ENCODE data around the gene APOC1.

APOC1 gene

DNA sequence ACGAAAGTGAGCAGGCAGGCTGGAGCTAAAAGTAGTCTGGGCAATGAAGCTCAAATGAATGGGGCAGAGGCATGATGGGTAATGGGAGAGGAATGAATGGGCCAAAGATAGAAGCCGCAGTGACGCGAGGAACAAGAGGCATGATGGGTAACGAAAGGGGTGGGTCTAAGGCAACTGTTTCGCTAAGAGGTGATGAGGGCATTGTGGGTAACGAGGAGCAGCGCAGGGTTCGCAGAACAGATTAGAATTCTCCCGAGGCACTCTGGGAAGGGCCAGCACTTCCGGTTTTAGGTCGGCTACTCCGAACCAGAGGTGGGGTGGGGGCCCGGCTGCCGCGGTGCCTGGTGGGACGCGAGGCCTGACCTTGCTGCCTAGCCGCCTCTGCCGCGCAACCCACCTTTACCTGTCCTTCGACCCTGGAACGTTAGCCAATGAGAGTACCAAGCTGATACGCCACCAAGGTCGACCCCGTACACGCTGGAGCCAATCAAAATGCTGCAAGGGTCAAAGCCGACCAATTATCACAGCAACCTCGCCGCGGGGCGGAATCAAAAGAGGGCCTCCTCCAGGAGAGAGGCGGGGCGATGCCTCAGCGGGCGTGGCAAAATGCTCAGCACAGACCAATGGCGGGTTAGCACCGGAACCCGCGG is 23.9 kb upstream of the APOC1 start:
- Histone ChIP-seq H3K18ac (ENCODE audit: low read length) (no peak overlapping the region), H3K9ac (ENCODE audit: low read length) (no peak overlapping the region), H3K4me1 (ENCODE audit: control insufficient read depth in 1 of 2, insufficient read depth in 2 of 2, low read length in 2 of 2) (peaks cover 10 to 15% of the 10 kb centered on the region in 2 experiments), H3K79me2 (ENCODE audit: control insufficient read depth, insufficient read depth, low read length, poor library complexity) (peaks cover 12% of the 10 kb centered on the region), H3K14ac (ENCODE audit: low read length) (no peak overlapping the region), H3K27ac (ENCODE audit: low read depth, low read length) (peak overlapping the region; percentile 50), H4K91ac (ENCODE audit: low read depth, low read length) (peak overlapping the region; percentile 5), H4K12ac (ENCODE audit: low read depth, low read length) (no peak overlapping the region), H2BK5ac (ENCODE audit: low read depth, low read length, poor library complexity) (no peak overlapping the region), H2BK12ac (ENCODE audit: low read length) (no peak overlapping the region), H3K4me2 (ENCODE audit: low read length) (peak overlapping the region; percentile 71), H4K8ac (ENCODE audit: low read depth, low read length) (no peak overlapping the region), H3K9me3 (ENCODE audit: insufficient read depth, low read depth, low read length) (peaks cover 2% of the 10 kb centered on the region), H3K23ac (ENCODE audit: low read length) (no peak overlapping the region), H3K4ac (ENCODE audit: low read depth, low read length) (no peak overlapping the region), H3K36me3 (ENCODE audit: control insufficient read depth in 1 of 2, insufficient read depth in 2 of 2, low read length in 2 of 2) (peaks cover 57 to 58% of the 10 kb centered on the region in 2 experiments), H3K79me1 (ENCODE audit: low read length) (peaks cover 7% of the 10 kb centered on the region), H3K4me3 (ENCODE audit: low read depth, low read length) (no peak overlapping the region), H2BK120ac (ENCODE audit: insufficient read depth, low read length, poor library complexity) (no peak overlapping the region), H3K27me3 (ENCODE audit: insufficient read depth, low read length) (no peaks in the 10 kb centered on the region), H2AFZ (ENCODE audit: insufficient read depth, low read length, poor library complexity) (no peak overlapping the region), H2AK5ac (ENCODE audit: low read length) (no peak overlapping the region)
- DNase-seq: peak; percentile 100
- no CpG with 5 or more reads among the region's 40 CpGs for WGBS (ENCODE audit: extremely low coverage, insufficient coverage, insufficient read length)

DNA sequence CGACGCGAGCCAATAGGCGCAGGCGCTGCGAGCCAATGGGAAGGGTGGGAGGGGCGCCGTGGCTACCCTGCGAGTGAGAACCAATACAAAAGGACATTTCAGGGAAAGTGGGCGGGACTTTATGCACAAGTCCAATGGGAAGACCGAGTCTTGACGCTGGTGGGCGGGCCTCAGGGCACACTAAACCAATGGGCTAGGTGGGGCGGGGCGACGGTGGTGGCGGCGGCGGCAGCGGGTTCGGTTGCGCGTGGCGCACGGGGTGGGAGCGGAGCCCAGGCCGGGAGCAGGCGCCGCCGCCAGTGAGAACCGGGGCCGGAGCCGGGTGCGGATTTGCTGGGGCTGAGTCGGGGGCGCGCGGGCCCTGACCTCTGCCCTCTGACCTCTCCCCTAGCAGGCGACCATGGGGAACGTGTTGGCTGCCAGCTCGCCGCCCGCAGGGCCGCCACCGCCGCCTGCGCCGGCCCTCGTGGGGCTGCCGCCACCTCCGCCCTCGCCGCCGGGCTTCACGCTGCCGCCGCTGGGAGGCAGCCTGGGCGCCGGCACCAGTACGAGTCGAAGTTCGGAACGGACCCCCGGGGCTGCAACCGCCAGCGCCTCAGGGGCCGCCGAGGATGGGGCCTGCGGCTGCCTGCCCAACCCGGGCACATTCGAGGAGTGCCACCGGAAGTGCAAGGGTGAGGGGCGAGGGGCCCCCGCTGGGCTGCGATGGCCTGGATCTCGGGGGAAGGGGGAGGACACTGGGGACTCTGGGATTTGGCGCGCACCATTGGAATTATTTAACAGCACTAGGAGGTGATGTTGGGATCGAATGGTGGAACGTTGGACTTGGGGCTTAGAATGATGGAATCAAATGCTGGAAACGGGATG is 23.2 kb upstream of the APOC1 start, which contains the start of gene TOMM40:
TOMM40 (plus strand) TSS at position 239 of the 867 bp plus-strand sequence; CDS start at position 401, 162 bp downstream.
- Histone ChIP-seq H4K8ac (ENCODE audit: low read depth, low read length) (peak within 1 kb of the TSS; percentile 94), H3K4me3 (ENCODE audit: low read depth, low read length) (peak within 1 kb of the TSS; percentile 93), H2BK120ac (ENCODE audit: insufficient read depth, low read length, poor library complexity) (peak within 1 kb of the TSS; percentile 49), H4K91ac (ENCODE audit: low read depth, low read length) (peak within 1 kb of the TSS; percentile 70), H3K79me2 (ENCODE audit: control insufficient read depth, insufficient read depth, low read length, poor library complexity) (peaks cover 12% of the 10 kb centered on the region), H3K36me3 (ENCODE audit: control insufficient read depth in 1 of 2, insufficient read depth in 2 of 2, low read length in 2 of 2) (peaks cover 58 to 59% of the 10 kb centered on the region in 2 experiments), H3K4me2 (ENCODE audit: low read length) (peak within 1 kb of the TSS; percentile 71), H3K4me1 (ENCODE audit: control insufficient read depth in 1 of 2, insufficient read depth in 2 of 2, low read length in 2 of 2) (peaks cover 6 to 10% of the 10 kb centered on the region in 2 experiments), H4K12ac (ENCODE audit: low read depth, low read length) (peak within 1 kb of the TSS; percentile 85), H3K27me3 (ENCODE audit: insufficient read depth, low read length) (no peaks in the 10 kb centered on the region), H2AFZ (ENCODE audit: insufficient read depth, low read length, poor library complexity) (peak within 1 kb of the TSS; percentile 78), H3K27ac (ENCODE audit: low read depth, low read length) (peak within 1 kb of the TSS; percentile 50), H3K14ac (ENCODE audit: low read length) (peak within 1 kb of the TSS; percentile 84), H3K23ac (ENCODE audit: low read length) (no peak within 1 kb of the TSS), H2AK5ac (ENCODE audit: low read length) (no peak within 1 kb of the TSS), H2BK5ac (ENCODE audit: low read depth, low read length, poor library complexity) (peak within 1 kb of the TSS; percentile 61), H2BK12ac (ENCODE audit: low read length) (no peak within 1 kb of the TSS), H3K4ac (ENCODE audit: low read depth, low read length) (peak within 1 kb of the TSS; percentile 84), H3K9me3 (ENCODE audit: insufficient read depth, low read depth, low read length) (peaks cover 2% of the 10 kb centered on the region), H3K9ac (ENCODE audit: low read length) (peak within 1 kb of the TSS; percentile 51), H3K79me1 (ENCODE audit: low read length) (peaks cover 5% of the 10 kb centered on the region), H3K18ac (ENCODE audit: low read length) (peak within 1 kb of the TSS; percentile 74)
- no CpG with 5 or more reads among the region's 81 CpGs for WGBS (ENCODE audit: extremely low coverage, insufficient coverage, insufficient read length)
- no peak for DNase-seq

DNA sequence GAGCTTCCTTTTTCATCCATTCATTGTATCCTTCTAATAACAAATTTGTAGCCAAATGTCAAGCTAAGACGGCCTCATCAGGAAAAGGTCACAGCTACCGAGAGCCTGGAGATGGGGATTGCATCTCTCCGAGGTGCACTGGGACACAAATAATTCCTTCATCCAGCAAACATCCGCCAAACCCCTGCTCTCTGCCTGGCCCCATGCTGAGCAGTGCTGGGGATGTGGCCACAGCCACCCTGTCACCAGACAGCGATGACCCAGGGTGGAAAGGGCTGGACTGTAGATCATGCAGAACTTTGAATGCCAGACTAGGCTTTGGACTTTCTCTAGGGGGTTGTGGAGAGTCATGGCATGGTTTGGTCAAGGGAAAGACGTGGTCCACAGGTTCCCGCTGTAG is 21.5 kb upstream of the APOC1 start:
- Histone ChIP-seq H4K91ac (ENCODE audit: low read depth, low read length) (no peak overlapping the region), H3K18ac (ENCODE audit: low read length) (no peak overlapping the region), H3K14ac (ENCODE audit: low read length) (no peak overlapping the region), H2BK120ac (ENCODE audit: insufficient read depth, low read length, poor library complexity) (no peak overlapping the region), H2BK12ac (ENCODE audit: low read length) (no peak overlapping the region), H2AK5ac (ENCODE audit: low read length) (no peak overlapping the region), H3K23ac (ENCODE audit: low read length) (no peak overlapping the region), H3K4me2 (ENCODE audit: low read length) (no peak overlapping the region), H3K4me3 (ENCODE audit: low read depth, low read length) (no peak overlapping the region), H3K4me1 (ENCODE audit: control insufficient read depth in 1 of 2, insufficient read depth in 2 of 2, low read length in 2 of 2) (peaks cover 6 to 10% of the 10 kb centered on the region in 2 experiments), H3K9ac (ENCODE audit: low read length) (no peak overlapping the region), H3K4ac (ENCODE audit: low read depth, low read length) (peak overlapping the region; percentile 39), H3K27me3 (ENCODE audit: insufficient read depth, low read length) (no peaks in the 10 kb centered on the region), H3K36me3 (ENCODE audit: control insufficient read depth in 1 of 2, insufficient read depth in 2 of 2, low read length in 2 of 2) (peaks cover 59 to 60% of the 10 kb centered on the region in 2 experiments), H2AFZ (ENCODE audit: insufficient read depth, low read length, poor library complexity) (no peak overlapping the region), H3K9me3 (ENCODE audit: insufficient read depth, low read depth, low read length) (peaks cover 2% of the 10 kb centered on the region), H4K12ac (ENCODE audit: low read depth, low read length) (no peak overlapping the region), H4K8ac (ENCODE audit: low read depth, low read length) (no peak overlapping the region), H2BK5ac (ENCODE audit: low read depth, low read length, poor library complexity) (no peak overlapping the region), H3K79me2 (ENCODE audit: control insufficient read depth, insufficient read depth, low read length, poor library complexity) (peaks cover 12% of the 10 kb centered on the region), H3K27ac (ENCODE audit: low read depth, low read length) (no peak overlapping the region), H3K79me1 (ENCODE audit: low read length) (peaks cover 5% of the 10 kb centered on the region)
- WGBS (ENCODE audit: extremely low coverage, insufficient coverage, insufficient read length): no CpG with 5 or more reads among the region's 7 CpGs
- DNase-seq: no peak

DNA sequence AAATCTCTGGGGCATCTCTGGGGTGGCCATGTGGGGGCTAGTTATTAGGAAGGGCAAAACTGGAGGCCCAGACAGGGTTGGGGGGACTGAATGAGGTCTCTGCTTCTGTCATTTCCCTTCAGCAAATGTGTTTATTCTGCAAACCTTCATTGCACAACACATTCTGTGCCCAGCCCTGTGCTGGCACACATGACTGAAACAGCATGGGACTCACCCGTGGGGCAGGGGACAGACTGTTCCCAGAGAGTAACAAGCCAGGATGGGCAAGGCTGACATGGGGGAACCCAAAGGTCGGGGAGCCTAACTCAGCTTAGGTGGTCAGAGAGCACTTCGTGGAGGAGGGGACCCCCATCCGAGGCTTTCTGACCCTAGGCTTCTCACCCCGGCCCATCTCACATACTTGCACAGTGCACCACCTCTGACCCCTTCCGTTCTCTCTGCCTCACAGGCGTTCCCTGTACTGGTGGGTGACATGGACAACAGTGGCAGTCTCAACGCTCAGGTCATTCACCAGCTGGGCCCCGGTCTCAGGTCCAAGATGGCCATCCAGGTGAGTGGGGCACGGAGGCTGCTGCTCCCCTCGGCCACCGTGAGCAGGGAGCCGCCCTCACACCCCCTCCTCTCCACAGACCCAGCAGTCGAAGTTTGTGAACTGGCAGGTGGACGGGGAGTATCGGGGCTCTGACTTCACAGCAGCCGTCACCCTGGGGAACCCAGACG is 20.9 kb upstream of the APOC1 start:
- H3K36me3 ChIP-seq (ENCODE audit: control insufficient read depth in 1 of 2, insufficient read depth in 2 of 2, low read length in 2 of 2): peaks cover 57 to 58% of the 10 kb centered on the region in 2 experiments
- H3K18ac ChIP-seq (ENCODE audit: low read length): no peak overlapping the region
- H4K12ac ChIP-seq (ENCODE audit: low read depth, low read length): no peak overlapping the region
- WGBS (ENCODE audit: extremely low coverage, insufficient coverage, insufficient read length): no CpG with 5 or more reads among the region's 18 CpGs
- no peak overlapping the region for H4K91ac ChIP-seq (ENCODE audit: low read depth, low read length)
- H3K9ac ChIP-seq (ENCODE audit: low read length): no peak overlapping the region
- H3K23ac ChIP-seq (ENCODE audit: low read length): no peak overlapping the region
- H2BK5ac ChIP-seq (ENCODE audit: low read depth, low read length, poor library complexity): no peak overlapping the region
- no peak overlapping the region for H2AK5ac ChIP-seq (ENCODE audit: low read length)
- no peak overlapping the region for H2BK12ac ChIP-seq (ENCODE audit: low read length)
- peaks cover 2% of the 10 kb centered on the region for H3K9me3 ChIP-seq (ENCODE audit: insufficient read depth, low read depth, low read length)
- H3K27ac ChIP-seq (ENCODE audit: low read depth, low read length): no peak overlapping the region
- no peak overlapping the region for H3K4me2 ChIP-seq (ENCODE audit: low read length)
- H3K4ac ChIP-seq (ENCODE audit: low read depth, low read length): peak overlapping the region; percentile 19
- peaks cover 5% of the 10 kb centered on the region for H3K79me1 ChIP-seq (ENCODE audit: low read length)
- no peak overlapping the region for H2BK120ac ChIP-seq (ENCODE audit: insufficient read depth, low read length, poor library complexity)
- H3K27me3 ChIP-seq (ENCODE audit: insufficient read depth, low read length): no peaks in the 10 kb centered on the region
- no peak for DNase-seq
- H3K4me3 ChIP-seq (ENCODE audit: low read depth, low read length): no peak overlapping the region
- H3K14ac ChIP-seq (ENCODE audit: low read length): no peak overlapping the region
- H3K4me1 ChIP-seq (ENCODE audit: control insufficient read depth in 1 of 2, insufficient read depth in 2 of 2, low read length in 2 of 2): peaks cover 6 to 10% of the 10 kb centered on the region in 2 experiments
- peaks cover 12% of the 10 kb centered on the region for H3K79me2 ChIP-seq (ENCODE audit: control insufficient read depth, insufficient read depth, low read length, poor library complexity)
- H4K8ac ChIP-seq (ENCODE audit: low read depth, low read length): no peak overlapping the region
- H2AFZ ChIP-seq (ENCODE audit: insufficient read depth, low read length, poor library complexity): no peak overlapping the region

Measured in trophoblast cell (in vitro differentiated cells and primary cell).